Ovary (tissue), 3 donors: ENCODE results near the gene RILPL1.

Experiments used
- POLR2A ChIP-seq: fragments of 450-650 bp; IDR thresholded peaks from one replicate; pipeline ENCODE4 v1.6.1; 2017; ENCODE audit warnings: antibody characterized with exemption, mild to moderate bottlenecking, moderate library complexity
- TF ChIP-seq, protein P1 (sequence below), 3 donors: fragments of 450-650 bp in 2 of 3; fragments of 200-600 bp in 1 of 3; IDR thresholded peaks; one replicate each; pipeline versions ENCODE4 v1.5.1 to v1.8.0; 2016 to 2022; ENCODE audit warnings: antibody characterized with exemption in 3 of 3, mild to moderate bottlenecking in 1 of 3
- donor health status: DM: no; HTN: no; CAD: no.

GRCh38 chr12:123494124-123494851, 39.2 kb downstream of the RILPL1 start:
- TF ChIP-seq, protein P1, sequence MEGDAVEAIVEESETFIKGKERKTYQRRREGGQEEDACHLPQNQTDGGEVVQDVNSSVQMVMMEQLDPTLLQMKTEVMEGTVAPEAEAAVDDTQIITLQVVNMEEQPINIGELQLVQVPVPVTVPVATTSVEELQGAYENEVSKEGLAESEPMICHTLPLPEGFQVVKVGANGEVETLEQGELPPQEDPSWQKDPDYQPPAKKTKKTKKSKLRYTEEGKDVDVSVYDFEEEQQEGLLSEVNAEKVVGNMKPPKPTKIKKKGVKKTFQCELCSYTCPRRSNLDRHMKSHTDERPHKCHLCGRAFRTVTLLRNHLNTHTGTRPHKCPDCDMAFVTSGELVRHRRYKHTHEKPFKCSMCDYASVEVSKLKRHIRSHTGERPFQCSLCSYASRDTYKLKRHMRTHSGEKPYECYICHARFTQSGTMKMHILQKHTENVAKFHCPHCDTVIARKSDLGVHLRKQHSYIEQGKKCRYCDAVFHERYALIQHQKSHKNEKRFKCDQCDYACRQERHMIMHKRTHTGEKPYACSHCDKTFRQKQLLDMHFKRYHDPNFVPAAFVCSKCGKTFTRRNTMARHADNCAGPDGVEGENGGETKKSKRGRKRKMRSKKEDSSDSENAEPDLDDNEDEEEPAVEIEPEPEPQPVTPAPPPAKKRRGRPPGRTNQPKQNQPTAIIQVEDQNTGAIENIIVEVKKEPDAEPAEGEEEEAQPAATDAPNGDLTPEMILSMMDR (IDR thresholded peaks at IDR 0.05): no peak
- no peak for TF ChIP-seq POLR2A
